NCI-H1436 (cell line): Measurements from ENCODE around the gene GRXCR2.
"Not testable (repeated sequence)": the region's sequence is repeated elsewhere in the genome, so short reads cannot be mapped to it uniquely, and the experiment has no call there.

ENCODE experiments used
- DNase-seq: peaks from one replicate; lab custom pipeline; 2025; lab: John Stamatoyannopoulos, UW

Gene GRXCR2

GRCh38 chr5:145887217-145887616 is 14.4 kb upstream of the GRXCR2 start:
- no peak for DNase-seq

GRCh38 chr5:145874765-145875164 is 2.0 kb upstream of the GRXCR2 start:
- DNase-seq = no peak

DNA sequence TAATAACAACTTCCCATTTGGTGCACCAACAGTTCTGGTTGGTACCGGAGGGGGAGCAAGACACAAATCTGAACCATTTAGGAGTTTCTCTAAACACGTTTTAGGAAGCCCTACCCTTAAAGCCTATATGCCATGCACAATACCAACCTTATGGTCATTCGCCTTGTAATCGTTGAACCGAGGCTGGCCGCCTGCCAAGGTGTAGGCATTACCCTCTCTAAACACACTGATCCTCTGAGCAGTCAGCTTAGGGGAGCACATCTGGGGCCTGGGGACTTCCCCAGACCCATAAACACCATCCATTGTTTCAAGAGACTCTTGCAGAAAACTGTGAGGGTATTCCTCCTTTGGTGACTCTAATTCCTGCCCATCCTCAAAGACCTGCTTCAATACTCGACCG is 328 bp downstream of the GRXCR2 start:
- no peak for DNase-seq

DNA sequence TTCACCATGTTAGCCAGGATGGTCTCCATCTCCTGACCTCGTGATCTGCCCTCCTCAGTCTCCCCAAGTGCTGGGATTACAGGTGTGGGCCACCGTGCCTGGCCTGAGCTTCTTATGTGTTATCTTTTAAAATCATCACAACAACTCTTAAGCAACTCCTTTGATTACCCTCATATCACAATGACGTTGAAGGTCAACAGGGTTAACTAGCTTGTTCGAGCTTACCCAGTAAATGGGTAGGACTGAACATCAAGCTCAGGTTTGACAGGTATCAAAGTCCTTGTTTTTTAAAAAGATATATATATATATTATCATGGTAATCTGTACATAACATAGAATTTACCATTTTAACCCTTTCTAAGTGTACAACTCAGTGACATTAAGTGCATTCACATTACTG is 3.1 kb downstream of the GRXCR2 start:
- no peak for DNase-seq

- DNase-seq = no peak
Measured at GRCh38 chr5:145867806-145868205, 5.0 kb downstream of the GRXCR2 start.

DNA sequence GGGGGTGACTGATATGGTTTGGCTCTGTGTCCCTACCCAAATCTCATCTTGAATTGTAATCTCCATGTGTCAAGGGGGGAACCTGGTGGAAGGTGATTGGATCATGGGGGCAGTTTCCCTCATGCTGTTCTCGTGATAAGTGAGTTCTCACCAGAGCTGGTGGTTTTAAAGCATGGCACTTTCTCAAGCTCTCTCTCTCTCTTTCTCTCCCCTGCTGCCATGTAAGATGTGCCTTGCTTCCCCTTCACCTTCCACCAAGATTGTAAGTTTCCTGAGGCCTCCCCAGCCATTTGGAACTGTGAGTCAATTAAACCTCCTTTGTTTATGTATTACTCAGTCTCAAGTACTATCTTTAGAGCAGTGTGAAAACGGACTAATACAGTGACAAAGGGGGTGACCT is 8.4 kb downstream of the GRXCR2 start:
- DNase-seq = not testable (repeated sequence)

DNA sequence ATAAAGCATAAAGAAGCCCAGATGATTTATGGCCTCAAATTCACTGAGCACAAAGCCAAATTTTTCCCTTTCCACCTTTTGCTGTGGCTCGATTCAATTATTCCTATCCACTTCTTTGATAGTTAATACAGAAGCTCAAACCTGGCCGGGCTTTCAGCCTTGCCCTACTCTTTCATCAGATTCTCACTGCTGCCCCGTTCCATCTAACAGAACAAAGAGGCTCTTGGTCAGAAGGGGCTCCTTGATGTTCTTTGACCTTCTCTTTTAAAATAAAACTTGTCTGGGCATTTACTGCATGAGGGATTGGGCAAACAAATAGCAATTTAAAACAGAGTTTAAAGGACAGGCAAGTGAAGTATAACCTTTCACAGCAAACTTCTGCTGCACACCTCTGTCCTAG is 9.8 kb downstream of the GRXCR2 start:
- no peak for DNase-seq

GRCh38 chr5:145859897-145860296 is 12.9 kb downstream of the GRXCR2 start:
- no peak for DNase-seq

DNA sequence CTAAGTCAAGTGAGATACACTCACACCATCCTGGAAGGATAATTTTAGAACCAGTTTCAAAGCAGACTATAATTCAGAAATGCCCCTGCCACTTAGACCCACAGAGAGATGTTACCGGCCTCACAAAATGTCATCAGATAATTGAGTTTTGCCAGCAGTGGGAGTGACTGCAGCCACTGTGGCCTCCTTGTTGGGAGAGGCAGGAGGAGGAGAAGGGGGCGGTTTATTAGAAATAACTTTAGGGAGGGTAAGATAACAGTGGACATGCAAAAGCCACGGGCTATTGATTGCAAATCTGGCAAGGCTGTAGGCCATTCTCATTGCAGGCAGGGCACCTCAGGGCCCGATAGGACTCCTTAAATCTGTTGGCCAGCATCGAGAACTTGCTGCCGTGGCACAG is 13.4 kb downstream of the GRXCR2 start:
- DNase-seq = no peak

- no peak for DNase-seq
Measured at GRCh38 chr5:145858959-145859358, 13.9 kb downstream of the GRXCR2 start.

DNA sequence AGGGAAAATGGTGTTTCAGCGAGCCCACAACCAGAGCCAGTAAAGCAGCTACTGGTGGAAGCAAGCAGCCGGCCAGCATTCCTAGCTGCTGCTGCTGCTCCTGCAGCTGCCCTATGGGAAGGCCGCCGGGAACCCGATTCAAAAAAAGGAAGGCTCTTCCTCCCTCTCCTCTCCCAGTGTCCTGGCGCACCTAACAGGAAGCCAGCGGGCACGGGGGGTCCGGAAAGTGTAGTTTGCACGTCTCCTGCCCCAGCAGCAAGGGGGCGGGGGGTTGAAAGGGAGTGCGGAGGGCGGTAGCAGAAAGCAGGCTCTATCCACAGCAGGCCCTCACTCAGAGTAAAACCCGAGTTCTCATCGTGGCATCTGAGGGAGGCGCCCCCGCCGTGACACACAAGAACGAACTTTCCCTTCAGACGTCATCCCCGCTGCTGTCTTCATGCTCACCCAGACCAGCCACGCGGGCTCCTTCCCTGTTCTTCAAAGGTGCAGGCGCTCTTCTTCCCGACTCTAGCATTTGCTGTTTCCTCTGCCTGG is 16.5 kb downstream of the GRXCR2 start:
- no peak for DNase-seq

DNA sequence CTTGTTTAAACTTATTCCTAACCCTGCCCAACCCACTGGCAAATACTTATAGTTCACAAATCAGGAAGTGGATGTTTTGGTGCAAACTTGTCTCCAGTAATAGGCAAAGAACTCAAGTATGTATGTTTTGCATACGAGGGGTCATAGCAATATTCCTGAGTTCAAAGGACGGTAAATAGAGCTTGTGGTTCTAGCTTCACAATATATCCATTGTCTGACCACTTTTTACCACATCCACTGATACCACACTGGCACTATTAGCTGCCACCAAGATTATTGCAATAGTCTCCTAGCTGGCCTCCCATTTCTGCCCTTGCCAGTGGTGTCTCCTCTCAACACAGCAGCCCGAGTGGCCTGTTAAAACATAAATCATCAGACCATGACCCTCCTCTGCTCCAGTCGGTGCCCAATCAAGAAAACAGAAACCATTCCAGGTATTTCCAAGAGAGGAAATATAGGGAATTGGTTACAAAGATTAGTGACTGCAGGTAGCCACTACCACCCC is 17.0 kb downstream of the GRXCR2 start:
- no peak for DNase-seq

DNA sequence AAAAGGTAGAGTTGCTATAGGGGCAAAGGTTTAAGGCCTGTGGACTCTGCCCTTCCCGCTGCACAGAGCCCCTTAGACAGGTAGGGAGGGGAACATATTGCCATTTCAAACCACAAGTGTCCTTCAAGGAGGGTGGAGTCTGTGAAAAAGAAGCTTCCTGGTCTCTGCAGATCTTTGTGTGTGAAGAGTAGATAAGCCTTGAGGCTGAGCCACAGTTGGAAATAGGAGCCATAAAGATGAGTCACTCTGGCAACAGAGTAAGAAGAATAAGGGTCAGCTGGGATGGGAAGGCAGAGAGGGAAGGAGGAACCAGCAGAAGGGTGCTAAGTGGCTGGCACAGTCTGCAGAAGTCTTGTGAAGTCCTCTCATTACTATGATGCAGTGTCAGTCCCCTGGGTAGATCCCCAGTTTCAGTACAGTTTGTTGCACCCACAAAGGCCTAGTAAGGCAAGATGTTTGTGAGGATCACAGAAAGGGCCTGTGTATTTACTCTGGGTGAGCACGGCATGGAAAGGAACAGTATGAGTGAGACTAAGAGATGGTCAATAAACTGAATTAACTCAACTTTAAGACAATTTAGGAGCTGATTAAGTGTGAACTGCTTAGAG is 18.1 kb downstream of the GRXCR2 start:
- no peak for DNase-seq

- no peak for DNase-seq
Measured at GRCh38 chr5:145853781-145854376, 18.9 kb downstream of the GRXCR2 start.

DNA sequence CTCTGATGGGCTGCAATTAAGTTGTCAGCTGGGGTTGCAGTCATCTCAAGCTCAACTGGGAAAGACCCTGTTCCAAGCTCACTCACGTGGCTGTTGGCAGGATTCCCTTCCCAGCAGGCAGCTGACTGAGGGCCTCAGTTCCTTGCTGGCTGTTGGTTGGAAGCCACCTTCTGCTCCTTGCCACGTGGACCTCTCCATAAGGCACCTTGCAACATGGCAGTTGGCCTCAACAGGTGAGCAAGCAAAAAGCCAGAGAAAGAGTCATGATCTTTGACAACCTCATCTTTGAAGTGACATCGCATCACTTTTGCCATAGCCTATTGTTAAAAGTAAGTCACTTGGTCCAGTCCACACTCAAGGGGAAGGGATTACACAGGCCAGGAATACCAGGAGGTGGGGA is 19.8 kb downstream of the GRXCR2 start:
- DNase-seq = no peak

- DNase-seq = no peak
Measured at GRCh38 chr5:145848854-145849253, 24.0 kb downstream of the GRXCR2 start.

DNA sequence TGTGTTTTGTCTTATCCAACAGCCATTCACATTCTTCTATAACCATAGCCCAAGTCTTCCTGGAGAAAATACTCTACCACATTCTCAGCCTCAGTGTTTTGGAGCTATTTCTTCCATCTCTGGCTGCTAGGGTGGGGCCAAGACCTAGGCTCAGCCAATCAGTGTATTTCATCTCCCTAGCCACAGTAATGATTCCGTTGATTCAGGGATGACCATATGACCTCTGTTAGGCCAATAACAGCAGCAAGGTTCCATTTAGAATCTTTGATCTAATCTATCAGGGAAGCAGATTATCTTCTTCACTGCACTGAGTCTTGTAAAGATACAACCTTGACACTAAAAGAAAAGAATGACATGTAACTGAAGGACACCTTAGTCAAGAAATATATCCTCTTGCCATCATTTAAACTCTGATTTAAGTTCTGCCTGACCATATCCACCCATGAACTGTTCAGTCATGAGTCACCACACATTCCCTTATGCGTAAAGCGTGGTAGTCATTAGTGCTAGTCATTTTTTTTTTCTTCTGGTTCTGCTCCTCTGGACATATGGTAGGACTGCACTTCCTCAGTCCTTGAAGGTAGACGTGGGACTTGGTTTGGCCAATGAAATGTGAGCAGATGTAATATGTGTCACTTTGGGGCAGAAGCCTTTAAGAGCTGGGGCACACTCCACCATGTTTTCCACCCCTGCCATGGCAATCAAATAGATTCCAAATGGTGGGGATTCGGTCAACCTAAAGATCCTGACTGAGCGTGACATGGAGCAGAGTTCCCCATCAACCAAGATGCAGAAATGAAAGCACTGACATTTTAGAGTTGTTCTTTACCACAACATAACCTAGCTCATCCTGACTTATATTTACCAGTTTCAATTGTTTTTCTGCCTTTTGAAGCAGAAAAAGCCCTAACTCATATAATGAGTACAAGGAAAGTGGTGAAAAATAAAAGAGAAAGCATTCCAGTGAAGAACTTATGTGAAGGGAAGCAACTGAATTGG is 25.0 kb downstream of the GRXCR2 start:
- DNase-seq = no peak

DNA sequence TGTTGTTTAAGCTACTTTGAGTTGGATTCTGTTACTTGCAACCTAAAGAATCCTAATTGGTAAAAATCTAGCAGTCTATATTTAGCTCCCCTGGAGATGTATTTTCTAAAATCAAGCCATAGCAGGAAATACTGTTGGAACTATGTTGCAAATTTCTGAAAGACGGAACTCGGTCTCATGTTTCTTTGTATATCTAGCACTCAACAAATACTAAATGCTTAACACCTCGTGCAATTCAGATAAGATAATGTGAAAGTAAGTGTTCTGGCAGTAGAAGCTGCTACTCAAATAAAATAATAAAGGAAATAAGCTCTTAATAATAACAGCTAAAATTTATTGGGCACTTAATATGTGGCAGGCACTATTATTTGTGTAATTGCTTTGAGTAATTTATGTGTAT is 26.7 kb downstream of the GRXCR2 start:
- no peak for DNase-seq

DNA sequence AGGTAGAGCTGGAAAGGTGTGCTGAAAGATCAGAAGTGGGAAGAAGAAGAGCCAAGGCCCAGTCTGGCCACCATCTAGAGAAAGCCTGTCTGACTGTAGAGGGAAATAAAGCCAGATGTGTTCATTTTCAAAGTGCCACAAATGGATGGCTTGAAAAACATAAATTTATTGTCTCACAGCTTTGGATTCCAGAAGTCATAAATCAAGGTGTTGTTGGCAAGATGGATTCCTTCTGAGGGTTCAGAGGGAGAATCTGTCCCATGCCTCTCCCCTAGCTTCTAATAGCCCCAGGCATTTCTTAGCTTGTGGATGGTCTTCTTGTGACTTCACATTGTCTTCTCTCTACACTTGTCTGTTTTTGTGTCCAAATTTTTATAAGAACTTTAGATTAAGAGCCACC is 31.5 kb downstream of the GRXCR2 start:
- DNase-seq = no peak

- DNase-seq = no peak
Measured at GRCh38 chr5:145840458-145841132, 32.2 kb downstream of the GRXCR2 start.

GRCh38 chr5:145838276-145838675 is 34.5 kb downstream of the GRXCR2 start:
- no peak for DNase-seq

DNA sequence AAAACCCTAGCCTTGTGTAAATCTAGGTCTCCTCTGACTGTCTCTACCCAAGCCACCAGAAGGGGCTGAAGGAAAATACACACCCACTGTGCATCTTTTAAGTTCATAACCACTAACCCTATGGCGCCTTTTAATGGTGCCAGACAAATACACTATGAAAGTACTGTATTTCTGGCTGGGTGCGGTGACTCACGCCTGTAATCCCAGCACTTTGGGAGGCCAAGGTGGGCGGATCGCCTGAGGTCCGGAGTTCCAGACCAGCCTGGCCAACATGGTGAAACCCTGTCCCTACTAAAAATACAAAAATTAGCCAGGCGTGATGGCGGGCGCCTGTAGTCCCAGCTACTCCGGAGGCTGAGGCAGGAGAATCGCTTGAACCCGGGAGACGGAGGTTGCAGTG is 36.6 kb downstream of the GRXCR2 start:
- DNase-seq = not testable (repeated sequence)
